ENCODE results near the gene POLR3A. TPM values are rescaled to one million over a fixed set of nuclear protein-coding genes. Genes with fewer than 3 reads are reported as not detected.

POLR3A gene
- total and polyA plus RNA-seq, 12 donors = 4.2 to 12.5 (median 10.2) TPM

DNA sequence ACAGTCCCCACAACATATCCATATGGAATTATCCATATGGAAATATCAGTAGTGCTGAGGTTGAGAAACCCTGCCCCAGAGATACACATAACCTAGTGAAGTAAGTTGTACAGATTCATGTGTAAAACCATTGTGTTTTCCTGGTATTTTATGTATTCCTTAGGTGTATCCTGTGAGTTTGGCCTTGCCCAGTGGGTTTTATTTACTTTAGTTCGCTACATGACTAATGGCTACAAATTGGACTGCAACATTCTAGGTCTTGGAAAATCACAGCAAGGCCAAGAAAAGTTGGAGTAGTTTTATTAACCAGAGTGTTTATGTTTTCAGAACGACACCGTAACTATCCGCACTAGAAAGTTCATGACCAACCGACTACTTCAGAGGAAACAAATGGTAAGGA, 5.7 kb upstream of the POLR3A start:
- H3K27me3 ChIP-seq = no peaks in the 10 kb centered on the region
- H3K36me3 ChIP-seq = peaks cover 3 to 52% (median 46%) of the 10 kb centered on the region in 9 donors
- peak overlapping the region in 7 of 10 donors; percentile 70 to 85 (median 79) for H3K4me3 ChIP-seq
- no peak for ATAC-seq
- peak overlapping the region in 5 of 10 donors; percentile 61 to 89 (median 74) for H3K27ac ChIP-seq
- peaks cover 0 to 62% (median 22%) of the 10 kb centered on the region in 9 donors for H3K4me1 ChIP-seq
- no peaks in the 10 kb centered on the region for H3K9me3 ChIP-seq
- no peak for DNase-seq
- 91% methylated on average over 5 of the region's 5 CpGs for WGBS, 2 donors
- intact Hi-C loops (cut with DNase I) = no loop called here
- TF ChIP-seq, protein P1, sequence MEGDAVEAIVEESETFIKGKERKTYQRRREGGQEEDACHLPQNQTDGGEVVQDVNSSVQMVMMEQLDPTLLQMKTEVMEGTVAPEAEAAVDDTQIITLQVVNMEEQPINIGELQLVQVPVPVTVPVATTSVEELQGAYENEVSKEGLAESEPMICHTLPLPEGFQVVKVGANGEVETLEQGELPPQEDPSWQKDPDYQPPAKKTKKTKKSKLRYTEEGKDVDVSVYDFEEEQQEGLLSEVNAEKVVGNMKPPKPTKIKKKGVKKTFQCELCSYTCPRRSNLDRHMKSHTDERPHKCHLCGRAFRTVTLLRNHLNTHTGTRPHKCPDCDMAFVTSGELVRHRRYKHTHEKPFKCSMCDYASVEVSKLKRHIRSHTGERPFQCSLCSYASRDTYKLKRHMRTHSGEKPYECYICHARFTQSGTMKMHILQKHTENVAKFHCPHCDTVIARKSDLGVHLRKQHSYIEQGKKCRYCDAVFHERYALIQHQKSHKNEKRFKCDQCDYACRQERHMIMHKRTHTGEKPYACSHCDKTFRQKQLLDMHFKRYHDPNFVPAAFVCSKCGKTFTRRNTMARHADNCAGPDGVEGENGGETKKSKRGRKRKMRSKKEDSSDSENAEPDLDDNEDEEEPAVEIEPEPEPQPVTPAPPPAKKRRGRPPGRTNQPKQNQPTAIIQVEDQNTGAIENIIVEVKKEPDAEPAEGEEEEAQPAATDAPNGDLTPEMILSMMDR (IDR thresholded peaks at IDR 0.05) = no peak

- ATAC-seq = peak; percentile 95 to 97 (median 96)
- WGBS, 2 donors = 0% methylated on average over 54 to 55 of the region's 55 CpGs
- intact Hi-C loops (cut with DNase I) = no loop called here
Measured at GRCh38 chr10:78033637-78034470, 4.5 kb upstream of the POLR3A start, which contains the start of gene RPS24. Gene RPS24 (plus strand): TSS chr10:78033863. CDS start chr10:78033902, 39 bp downstream.

GRCh38 chr10:78033387-78033636, 4.0 kb upstream of the POLR3A start:
- WGBS, 2 donors = 0 to 1% methylated on average over 4 of the region's 4 CpGs
- DNase-seq (no peak), ATAC-seq (no peak)
- peaks cover 6 to 57% (median 32%) of the 10 kb centered on the region in 9 donors for H3K4me1 ChIP-seq
- H3K27me3 ChIP-seq = no peaks in the 10 kb centered on the region
- no peaks in the 10 kb centered on the region for H3K9me3 ChIP-seq
- TF ChIP-seq, protein P1 (IDR thresholded peaks at IDR 0.05) = no peak
- H3K4me3 ChIP-seq = peak overlapping the region in 9 of 10 donors; percentile 46 to 85 (median 76)
- intact Hi-C loops (cut with DNase I) = no loop called here
- H3K27ac ChIP-seq = peak overlapping the region in 8 of 10 donors; percentile 41 to 89 (median 56)
- H3K36me3 ChIP-seq = peaks cover 0 to 35% (median 29%) of the 10 kb centered on the region in 9 donors

More at GRCh38 chr10:78033637-78034470, 4.5 kb upstream of the POLR3A start, which contains the start of gene RPS24:
- Histone ChIP-seq H3K4me1 (peaks cover 2 to 57% (median 26%) of the 10 kb centered on the region in 9 donors), H3K9me3 (no peaks in the 10 kb centered on the region), H3K27me3 (no peaks in the 10 kb centered on the region), H3K36me3 (peaks cover 0 to 40% (median 34%) of the 10 kb centered on the region in 9 donors), H3K27ac (peak within 1 kb of the TSS in 8 of 10 donors; percentile 42 to 89 (median 74)), H3K4me3 (peak within 1 kb of the TSS; percentile 39 to 85 (median 75))
- TF ChIP-seq, protein P1 (IDR thresholded peaks at IDR 0.05) = peak in 1 of 9 donors; percentile 17
- DNase-seq = peak; percentile 94 to 96

GRCh38 chr10:78028438-78029268, 662 bp downstream of the POLR3A start:
- Histone ChIP-seq H3K4me1 (peaks cover 8 to 37% (median 20%) of the 10 kb centered on the region in 9 donors), H3K36me3 (peaks cover 0 to 35% (median 24%) of the 10 kb centered on the region in 9 donors), H3K27ac (peak overlapping the region in 9 of 10 donors; percentile 48 to 82 (median 78)), H3K9me3 (no peaks in the 10 kb centered on the region), H3K4me3 (peak overlapping the region; percentile 60 to 100 (median 83)), H3K27me3 (no peaks in the 10 kb centered on the region)
- peak in 7 of 8 donors; percentile 4 to 40 (median 17) for ATAC-seq
- TF ChIP-seq, protein P1 (IDR thresholded peaks at IDR 0.05) = no peak
- 33 to 39% methylated on average over 36 of the region's 36 CpGs for WGBS, 2 donors
- intact Hi-C loops (cut with DNase I) = no loop called here
- no peak for DNase-seq
